Measurements from ENCODE around the gene CDKN1A. TPM values are rescaled to one million over a fixed set of nuclear protein-coding genes. Genes with fewer than 3 reads are reported as not detected.

CDKN1A gene
- total RNA-seq, 1 donor from 2014 or later = 364 TPM

GRCh38 chr6:36685926-36686667 is 7.6 kb downstream of the CDKN1A start:
- FAIRE-seq = no peak
- Histone ChIP-seq H3K27me3 (ENCODE audit: control insufficient read depth, insufficient read depth, low read length) (no peaks in the 10 kb centered on the region), H3K4me3 (ENCODE audit: low read depth, low read length) (no peak overlapping the region), H3K36me3 (ENCODE audit: control insufficient read depth, insufficient read depth, low read length) (peaks cover 22% of the 10 kb centered on the region)
- TF ChIP-seq, protein P1, sequence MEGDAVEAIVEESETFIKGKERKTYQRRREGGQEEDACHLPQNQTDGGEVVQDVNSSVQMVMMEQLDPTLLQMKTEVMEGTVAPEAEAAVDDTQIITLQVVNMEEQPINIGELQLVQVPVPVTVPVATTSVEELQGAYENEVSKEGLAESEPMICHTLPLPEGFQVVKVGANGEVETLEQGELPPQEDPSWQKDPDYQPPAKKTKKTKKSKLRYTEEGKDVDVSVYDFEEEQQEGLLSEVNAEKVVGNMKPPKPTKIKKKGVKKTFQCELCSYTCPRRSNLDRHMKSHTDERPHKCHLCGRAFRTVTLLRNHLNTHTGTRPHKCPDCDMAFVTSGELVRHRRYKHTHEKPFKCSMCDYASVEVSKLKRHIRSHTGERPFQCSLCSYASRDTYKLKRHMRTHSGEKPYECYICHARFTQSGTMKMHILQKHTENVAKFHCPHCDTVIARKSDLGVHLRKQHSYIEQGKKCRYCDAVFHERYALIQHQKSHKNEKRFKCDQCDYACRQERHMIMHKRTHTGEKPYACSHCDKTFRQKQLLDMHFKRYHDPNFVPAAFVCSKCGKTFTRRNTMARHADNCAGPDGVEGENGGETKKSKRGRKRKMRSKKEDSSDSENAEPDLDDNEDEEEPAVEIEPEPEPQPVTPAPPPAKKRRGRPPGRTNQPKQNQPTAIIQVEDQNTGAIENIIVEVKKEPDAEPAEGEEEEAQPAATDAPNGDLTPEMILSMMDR (IDR thresholded peaks at IDR 0.05; ENCODE audit: insufficient read depth, low read length, severe bottlenecking) = no peak
- no peak for DNase-seq (ENCODE audit: low read depth)

GRCh38 chr6:36686668-36687513 is 8.4 kb downstream of the CDKN1A start:
- FAIRE-seq = no peak
- Histone ChIP-seq H3K27me3 (ENCODE audit: control insufficient read depth, insufficient read depth, low read length) (no peaks in the 10 kb centered on the region), H3K4me3 (ENCODE audit: low read depth, low read length) (no peak overlapping the region), H3K36me3 (ENCODE audit: control insufficient read depth, insufficient read depth, low read length) (peaks cover 22% of the 10 kb centered on the region)
- TF ChIP-seq, protein P1 (IDR thresholded peaks at IDR 0.05; ENCODE audit: insufficient read depth, low read length, severe bottlenecking) = no peak
- no peak for DNase-seq (ENCODE audit: low read depth)

DNA sequence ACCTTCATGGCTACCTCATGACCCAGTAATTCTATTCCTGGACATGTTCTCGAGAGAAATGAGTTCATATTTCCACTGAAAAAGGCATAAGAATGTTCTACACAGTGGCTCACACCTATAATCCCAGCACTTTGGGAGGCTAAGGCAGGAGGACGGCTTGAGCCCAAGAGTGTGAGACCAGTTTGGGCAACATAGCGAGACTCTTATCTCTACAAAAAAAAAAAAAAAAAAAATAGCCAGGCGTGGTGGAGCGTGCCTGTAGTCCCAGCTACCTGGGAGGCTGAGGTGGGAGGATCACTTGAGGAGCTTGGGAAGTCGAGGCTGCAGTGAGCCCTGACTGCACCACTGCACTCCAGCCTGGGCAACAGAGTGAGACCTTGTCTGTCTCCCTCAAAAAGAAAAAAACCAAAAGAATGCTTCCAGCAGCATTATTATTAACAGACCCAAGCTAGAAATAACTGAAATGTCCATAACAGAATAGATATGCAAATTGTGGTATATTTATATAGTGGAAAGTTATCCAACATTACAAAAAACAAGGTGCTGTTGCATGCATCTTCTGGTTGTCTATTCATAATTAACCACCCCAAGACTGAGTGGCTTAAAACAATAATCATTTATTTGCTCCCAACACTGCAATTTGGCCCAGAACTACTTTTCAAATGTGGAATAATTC is 9.7 kb downstream of the CDKN1A start:
- TF ChIP-seq, protein P1 (IDR thresholded peaks at IDR 0.05; ENCODE audit: insufficient read depth, low read length, severe bottlenecking) = no peak
- peak; percentile 60 for DNase-seq (ENCODE audit: low read depth)
- no peak for FAIRE-seq
- no peak overlapping the region for H3K4me3 ChIP-seq (ENCODE audit: low read depth, low read length)
- H3K36me3 ChIP-seq (ENCODE audit: control insufficient read depth, insufficient read depth, low read length) = peaks cover 16% of the 10 kb centered on the region
- H3K27me3 ChIP-seq (ENCODE audit: control insufficient read depth, insufficient read depth, low read length) = no peaks in the 10 kb centered on the region

GRCh38 chr6:36688739-36689075 is 10.2 kb downstream of the CDKN1A start:
- Histone ChIP-seq H3K27me3 (ENCODE audit: control insufficient read depth, insufficient read depth, low read length) (no peaks in the 10 kb centered on the region), H3K4me3 (ENCODE audit: low read depth, low read length) (no peak overlapping the region), H3K36me3 (ENCODE audit: control insufficient read depth, insufficient read depth, low read length) (peaks cover 11% of the 10 kb centered on the region)
- TF ChIP-seq, protein P1 (IDR thresholded peaks at IDR 0.05; ENCODE audit: insufficient read depth, low read length, severe bottlenecking) = no peak
- no peak for DNase-seq (ENCODE audit: low read depth)
- no peak for FAIRE-seq

GRCh38 chr6:36691011-36691410 is 12.5 kb downstream of the CDKN1A start:
- FAIRE-seq = no peak
- DNase-seq (ENCODE audit: low read depth) = no peak
- no peak overlapping the region for H3K4me3 ChIP-seq (ENCODE audit: low read depth, low read length)
- TF ChIP-seq, protein P1 (IDR thresholded peaks at IDR 0.05; ENCODE audit: insufficient read depth, low read length, severe bottlenecking) = no peak
- H3K36me3 ChIP-seq (ENCODE audit: control insufficient read depth, insufficient read depth, low read length) = no peaks in the 10 kb centered on the region
- H3K27me3 ChIP-seq (ENCODE audit: control insufficient read depth, insufficient read depth, low read length) = no peaks in the 10 kb centered on the region
